OCI-LY1 (cell line): ENCODE data around the gene UBTD1.

Experiments
- H2AFZ ChIP-seq: fragments of 200-600 bp; sonication (generic), shearing (Covaris generic); 2 replicates; pipeline ENCODE4 v1.6.0; 2014; ENCODE audit warnings: antibody characterized with exemption, mild to moderate bottlenecking, low read length
- H3F3A ChIP-seq: fragments of 200-600 bp; sonication (generic), shearing (Covaris generic); 2 replicates; pipeline ENCODE4 v1.6.0; 2014; ENCODE audit warnings: mild to moderate bottlenecking, antibody characterized with exemption, low read length, moderate library complexity; ENCODE audit not compliant: insufficient read depth
- H3K27ac ChIP-seq: fragments of 200-600 bp; sonication (generic); 2 replicates; pipeline ENCODE4 v1.5.1; 2014; ENCODE audit warnings: low read length, mixed run types, mild to moderate bottlenecking, low read depth; ENCODE audit not compliant: poor library complexity, severe bottlenecking
- H3K27me3 ChIP-seq: fragments of 200-600 bp; sonication (generic); 2 replicates; pipeline ENCODE4 v1.6.0; 2014; ENCODE audit warnings: antibody characterized with exemption, mild to moderate bottlenecking, low read length, moderate library complexity; ENCODE audit not compliant: insufficient read depth
- H3K36me3 ChIP-seq: fragments of 200-600 bp; sonication (generic); 2 replicates; pipeline ENCODE4 v1.6.1; 2014; ENCODE audit warnings: mild to moderate bottlenecking, antibody characterized with exemption, low read length, moderate library complexity, mixed read lengths; ENCODE audit not compliant: insufficient read depth
- H3K4me1 ChIP-seq: fragments of 200-600 bp; sonication (generic); 2 replicates; pipeline ENCODE4 v1.5.1; 2014; ENCODE audit warnings: mild to moderate bottlenecking, low read length, moderate library complexity; ENCODE audit not compliant: insufficient read depth, severe bottlenecking
- H3K4me2 ChIP-seq: fragments of 200-600 bp; sonication (generic), shearing (Covaris generic); 2 replicates; pipeline ENCODE4 v1.6.1; 2014; ENCODE audit warnings: low read length
- H3K4me3 ChIP-seq: fragments of 200-600 bp; sonication (generic); 2 replicates; pipeline ENCODE4 v1.5.1; 2014; ENCODE audit warnings: low read length, low read depth, mild to moderate bottlenecking, mixed read lengths; ENCODE audit not compliant: poor library complexity, severe bottlenecking
- H3K79me2 ChIP-seq: fragments of 200-600 bp; shearing (Covaris generic); 2 replicates; pipeline ENCODE4 v1.6.1; 2016; ENCODE audit warnings: mixed run types, low read length, mixed read lengths; ENCODE audit not compliant: insufficient read depth
- H3K9ac ChIP-seq: fragments of 200-600 bp; sonication (generic), shearing (Covaris generic); 2 replicates; pipeline ENCODE4 v1.6.1; 2014; ENCODE audit warnings: mild to moderate bottlenecking, low read length, mixed read lengths
- H3K9me2 ChIP-seq: fragments of 200-600 bp; sonication (generic), shearing (Covaris generic); 2 replicates; pipeline ENCODE4 v1.6.1; 2014; ENCODE audit warnings: low read depth, mild to moderate bottlenecking, low read length, mixed read lengths
- H3K9me3 ChIP-seq: fragments of 200-600 bp; shearing (Covaris generic); 2 replicates; pipeline ENCODE4 v1.6.1; 2014; ENCODE audit warnings: low read length, mixed read lengths
- H4K20me1 ChIP-seq: fragments of 200-600 bp; sonication (generic), shearing (Covaris generic); 2 replicates; pipeline ENCODE4 v1.6.0; 2016; ENCODE audit warnings: mild to moderate bottlenecking, low read length; ENCODE audit not compliant: insufficient read depth
- CTCF ChIP-seq: fragments of 200-600 bp; sonication (generic), shearing (Covaris generic); IDR thresholded peaks from 2 replicates; pipeline ENCODE4 v1.5.1; 2017; ENCODE audit warnings: mild to moderate bottlenecking, antibody characterized with exemption, low read length, moderate library complexity, mixed read lengths
- EZH2 ChIP-seq: fragments of 200-600 bp; sonication (generic), shearing (Covaris generic); IDR thresholded peaks from 2 replicates; pipeline ENCODE4 v1.8.0; 2017; ENCODE audit warnings: borderline replicate concordance, mixed run types, mild to moderate bottlenecking, antibody characterized with exemption, low read length, moderate library complexity, mixed read lengths

Gene UBTD1

GRCh38 chr10:97483921-97484320, 14.8 kb upstream of the UBTD1 start:
- Histone ChIP-seq H3K9me3 (no peaks in the 10 kb centered on the region), H2AFZ (no peak overlapping the region), H3K4me1 (no peaks in the 10 kb centered on the region), H3K4me2 (no peak overlapping the region), H3K27ac (no peak overlapping the region), H4K20me1 (no peaks in the 10 kb centered on the region), H3K9ac (no peak overlapping the region), H3K9me2 (no peaks in the 10 kb centered on the region), H3K36me3 (peaks cover 21% of the 10 kb centered on the region; the same call in 1 of the 2 replicates), H3K27me3 (no peaks in the 10 kb centered on the region), H3F3A (no peaks in the 10 kb centered on the region), H3K79me2 (0 out of 2 replicates have a peak, but pooled peaks cover 10% of the 10 kb centered on the region), H3K4me3 (no peak overlapping the region)
- TF ChIP-seq CTCF = no peak
- TF ChIP-seq EZH2 = no peak

DNA sequence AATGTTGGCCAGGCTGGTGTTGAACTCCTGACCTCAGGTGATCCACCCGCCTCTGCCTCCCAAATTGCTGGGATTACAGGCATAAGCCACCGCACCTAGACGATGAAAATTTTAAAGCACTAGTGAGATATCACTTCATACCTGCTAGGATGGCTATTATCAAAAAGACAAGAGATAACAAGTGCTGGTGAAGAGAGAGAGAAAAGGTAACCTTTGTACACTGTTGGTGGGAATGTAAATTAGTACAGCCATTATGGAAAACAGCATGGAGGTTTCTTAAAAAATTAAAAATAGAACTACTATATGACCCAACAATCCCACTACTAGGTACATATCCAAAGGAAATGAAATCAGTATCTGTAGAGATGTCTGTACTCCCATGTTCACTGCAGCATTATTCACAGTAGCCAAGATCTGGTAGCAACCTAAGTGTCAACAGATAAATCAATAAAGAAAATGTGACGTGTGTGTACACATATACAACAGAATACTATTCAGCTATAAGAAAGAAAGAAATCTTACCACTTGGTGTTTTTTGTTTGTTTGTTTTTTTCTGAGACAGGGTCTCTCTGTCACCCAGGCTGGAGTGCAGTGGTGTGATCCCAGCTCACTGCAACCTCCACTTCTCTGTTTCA, 13.0 kb upstream of the UBTD1 start:
- no peak overlapping the region for H2AFZ ChIP-seq
- H3K27ac ChIP-seq = no peak overlapping the region
- no peak overlapping the region for H3K9ac ChIP-seq
- TF ChIP-seq EZH2 = no peak
- no peak for TF ChIP-seq CTCF
- H3K4me3 ChIP-seq = no peak overlapping the region
- peaks cover 6% of the 10 kb centered on the region; the same call in 1 of the 2 replicates for H3K36me3 ChIP-seq
- H4K20me1 ChIP-seq = no peaks in the 10 kb centered on the region
- H3K4me1 ChIP-seq = no peaks in the 10 kb centered on the region
- no peaks in the 10 kb centered on the region for H3F3A ChIP-seq
- no peaks in the 10 kb centered on the region for H3K27me3 ChIP-seq
- H3K4me2 ChIP-seq = no peak overlapping the region
- H3K9me2 ChIP-seq = no peaks in the 10 kb centered on the region
- peaks cover 25% of the 10 kb centered on the region for H3K79me2 ChIP-seq
- no peaks in the 10 kb centered on the region for H3K9me3 ChIP-seq

DNA sequence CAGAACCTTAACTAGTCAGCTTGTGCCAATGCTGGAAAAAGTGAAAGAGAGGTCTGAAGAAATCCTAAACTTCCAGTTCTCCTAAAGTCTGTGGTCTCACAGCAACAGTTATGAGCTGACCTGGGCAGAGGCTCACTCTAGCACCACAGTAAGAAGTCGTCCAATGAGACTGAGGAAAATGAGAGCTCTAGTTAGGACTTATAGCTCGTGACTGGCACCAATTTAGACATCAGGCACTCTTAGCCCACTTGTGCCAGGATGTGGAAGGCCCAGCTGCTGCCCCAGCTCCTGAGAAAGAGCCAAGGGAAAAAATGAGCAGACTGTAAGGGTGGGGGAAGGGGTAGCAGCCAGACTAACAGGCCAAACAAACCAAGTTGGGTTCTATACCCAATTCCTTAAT, 8.1 kb upstream of the UBTD1 start:
- peaks cover 10% of the 10 kb centered on the region for H3K4me1 ChIP-seq
- H3K27me3 ChIP-seq = no peaks in the 10 kb centered on the region
- H3K9ac ChIP-seq = no peak overlapping the region
- peaks cover 44% of the 10 kb centered on the region for H3K79me2 ChIP-seq
- H3K36me3 ChIP-seq = no peaks in the 10 kb centered on the region
- no peak for TF ChIP-seq EZH2
- no peak for TF ChIP-seq CTCF
- H3K9me2 ChIP-seq = no peaks in the 10 kb centered on the region
- H4K20me1 ChIP-seq = no peaks in the 10 kb centered on the region
- no peak overlapping the region for H3K4me2 ChIP-seq
- no peak overlapping the region for H3K4me3 ChIP-seq
- no peaks in the 10 kb centered on the region for H3K9me3 ChIP-seq
- H2AFZ ChIP-seq = no peak overlapping the region
- H3K27ac ChIP-seq = no peak overlapping the region
- H3F3A ChIP-seq = no peaks in the 10 kb centered on the region
